GM12878 (cell line): Measurements from ENCODE around the gene KCNG1.

ENCODE experiments used
- ATF2 ChIP-seq: IDR thresholded peaks from 2 replicates; pipeline ENCODE4 v1.6.1; 2012; ENCODE audit warnings: low read length, inconsistent platforms
- ATF7 ChIP-seq: fragments of 450-650 bp; IDR thresholded peaks from 2 replicates; pipeline ENCODE4 v1.6.1; 2016; ENCODE audit warnings: low read depth, mild to moderate bottlenecking
- CREB1 ChIP-seq: IDR thresholded peaks from 2 replicates; pipeline ENCODE4 v1.6.1; 2012; ENCODE audit warnings: low read depth, mild to moderate bottlenecking, inconsistent platforms
- CTCF ChIP-seq, 3 experiments: IDR thresholded peaks in 2 of 3; conservative IDR thresholded peaks in 1 of 3; 2 replicates each; pipeline ENCODE4 v1.5.1; 2011; ENCODE audit warnings: low read depth in 3 of 3, low read length in 3 of 3, mild to moderate bottlenecking in 3 of 3, control low read depth in 2 of 3, moderate library complexity in 2 of 3, inconsistent platforms in 1 of 3, mixed read lengths in 1 of 3; ENCODE audit not compliant: control insufficient read depth in 2 of 3, insufficient read depth in 1 of 3; ENCODE audit errors: extremely low read depth in 1 of 3
- EGR1 ChIP-seq, 2 experiments: IDR thresholded peaks; 1 replicate in 1 of 2; 2 replicates in 1 of 2; pipeline ENCODE4 v1.6.1; 2011 to 2012; ENCODE audit warnings: low read depth in 2 of 2, low read length in 2 of 2, borderline replicate concordance in 1 of 2, mild to moderate bottlenecking in 1 of 2, moderate library complexity in 1 of 2
- EZH2 ChIP-seq: IDR thresholded peaks from 2 replicates; pipeline ENCODE4 v1.6.1; 2012; ENCODE audit warnings: low read depth, mild to moderate bottlenecking, control low read depth, inconsistent platforms, low read length, borderline replicate concordance; ENCODE audit not compliant: control insufficient read depth
- HDAC2 ChIP-seq: fragments of 200-600 bp; sonication (generic); IDR thresholded peaks from 2 replicates; pipeline ENCODE4 v1.6.1; 2017
- HDGF ChIP-seq: fragments of 450-650 bp; IDR thresholded peaks from 2 replicates; pipeline ENCODE4 v1.6.1; 2016; ENCODE audit warnings: antibody characterized with exemption
- NR2C2 ChIP-seq: IDR thresholded peaks from 2 replicates; pipeline ENCODE4 v1.6.1; 2011; ENCODE audit warnings: borderline replicate concordance, low read depth; ENCODE audit not compliant: control insufficient read depth, insufficient read length
- RAD21 ChIP-seq: IDR thresholded peaks from 2 replicates; pipeline ENCODE4 v1.6.1; 2011; ENCODE audit warnings: mild to moderate bottlenecking, low read depth, low read length, moderate library complexity; ENCODE audit not compliant: insufficient read depth
- TF ChIP-seq, protein P1 (sequence below): IDR thresholded peaks from 2 replicates; pipeline ENCODE4 v1.6.1; 2012; ENCODE audit warnings: low read depth, low read length, improper control_type of control experiment

DNA sequence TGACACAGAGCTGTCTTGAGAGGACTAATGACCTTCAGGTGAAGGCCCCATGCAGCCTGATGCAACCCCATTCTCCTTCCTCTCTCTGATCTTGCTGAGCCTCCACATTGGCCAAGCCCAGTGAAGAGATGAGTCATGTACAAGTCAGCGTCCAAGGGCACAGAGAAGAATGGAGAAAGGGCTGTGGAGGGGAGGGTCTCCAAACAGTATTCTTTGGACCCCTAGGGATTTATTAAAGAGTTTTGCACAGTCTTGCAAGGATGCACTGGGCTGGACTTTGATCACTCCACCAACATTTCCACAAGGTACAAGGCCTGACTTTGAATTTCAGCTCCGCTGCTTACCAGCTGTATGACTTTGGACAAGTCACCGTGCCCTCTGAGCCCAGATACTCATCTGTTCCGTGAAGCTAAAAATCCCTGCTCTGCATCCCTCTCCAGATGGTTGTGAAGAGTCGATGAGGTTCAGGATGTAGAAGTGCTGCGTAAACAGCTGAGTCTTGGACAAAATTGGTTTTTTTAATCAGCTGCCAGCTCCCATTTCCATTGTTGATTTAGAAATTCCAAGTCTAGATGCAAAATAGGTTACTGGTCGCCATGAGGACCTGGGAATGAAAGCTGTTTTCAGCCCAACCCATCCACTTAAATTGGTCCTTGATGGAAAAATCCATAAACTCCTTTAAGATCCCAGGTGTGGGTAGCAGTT, 14.1 kb upstream of the KCNG1 start:
- no peak for TF ChIP-seq NR2C2
- no peak for TF ChIP-seq CTCF (IDR thresholded peaks at IDR 0.05 in 2 of 3, conservative IDR thresholded peaks at IDR 0.05 in 1 of 3; ENCODE audit: control insufficient read depth in 2 of 3, extremely low read depth in 1 of 3, insufficient read depth in 1 of 3, low read depth in 3 of 3, low read length in 3 of 3)
- TF ChIP-seq RAD21 = no peak
- TF ChIP-seq EZH2 = no peak
- TF ChIP-seq, protein P1, sequence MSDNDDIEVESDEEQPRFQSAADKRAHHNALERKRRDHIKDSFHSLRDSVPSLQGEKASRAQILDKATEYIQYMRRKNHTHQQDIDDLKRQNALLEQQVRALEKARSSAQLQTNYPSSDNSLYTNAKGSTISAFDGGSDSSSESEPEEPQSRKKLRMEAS = no peak
- TF ChIP-seq EGR1 (IDR thresholded peaks at IDR 0.05; ENCODE audit: borderline replicate concordance in 1 of 2, low read depth in 2 of 2, low read length in 2 of 2) = no peak
- TF ChIP-seq ATF7 = no peak
- TF ChIP-seq ATF2 = no peak
- TF ChIP-seq CREB1 = no peak
- TF ChIP-seq HDAC2 = no peak
- TF ChIP-seq HDGF = no peak
